Right renal pelvis (tissue), 4 donors: ENCODE data around the gene GSTT2B. TPM values are rescaled to one million over a fixed set of nuclear protein-coding genes. Genes with fewer than 3 reads are reported as not detected.
"Not testable (repeated sequence)": the region's sequence is repeated elsewhere in the genome, so short reads cannot be mapped to it uniquely, and the experiment has no call there.

ENCODE experiments used
- DNase-seq, 4 donors: peaks; one replicate each; pipeline ENCODE4 v3.0.0-alpha.2; 2013; ENCODE audit warnings: low read depth in 4 of 4, low spot score in 3 of 4, missing footprints in 1 of 4
- polyA plus RNA-seq, 4 donors: library from polyadenylated mRNA; unstranded; fragments of 120-200 nt; gene quantifications; one replicate each; pipeline ENCODE4 v1.2.1, GENCODE V29; 2013; ENCODE audit not compliant: insufficient read length in 4 of 4

Gene GSTT2B
- polyA plus RNA-seq, 4 donors = 4.5 to 22.4 (median 12.6) TPM

DNA sequence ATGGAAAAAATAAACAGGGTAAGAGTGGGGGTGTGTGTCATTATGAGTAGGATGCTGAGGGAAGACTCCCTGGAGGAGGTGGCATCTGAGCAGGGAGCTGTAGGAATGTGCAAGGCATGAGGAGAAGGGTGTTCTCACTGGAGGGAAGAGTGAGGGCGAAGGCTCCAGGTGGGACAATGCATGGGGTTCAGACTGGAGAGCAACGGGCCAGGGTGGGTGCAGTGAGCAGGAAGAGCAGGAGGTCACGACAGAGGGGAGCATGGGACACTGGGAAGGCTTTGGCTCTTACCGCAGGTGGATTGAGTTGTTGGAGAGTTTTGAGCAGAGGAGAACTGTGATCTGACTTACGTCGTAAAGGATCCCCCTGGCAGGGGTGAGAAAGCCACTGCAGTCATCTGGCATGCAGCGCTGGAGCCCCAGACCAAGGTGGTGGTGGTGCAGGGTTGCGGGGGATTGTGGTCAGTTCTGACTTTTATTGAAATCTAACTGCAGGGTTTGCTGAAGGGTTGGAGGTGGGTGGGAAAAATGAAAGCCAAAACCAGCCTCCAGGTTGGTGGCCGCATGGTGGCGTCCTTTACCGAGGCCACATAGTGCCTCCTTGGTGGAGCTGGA, 8.1 kb downstream of the GSTT2B start:
- DNase-seq = not testable (repeated sequence)

GRCh38 chr22:23951383-23951782, 9.6 kb downstream of the GSTT2B start:
- DNase-seq = not testable (repeated sequence)

- not testable (repeated sequence) for DNase-seq
Observed at GRCh38 chr22:23949764-23950163, 11.2 kb downstream of the GSTT2B start.

DNA sequence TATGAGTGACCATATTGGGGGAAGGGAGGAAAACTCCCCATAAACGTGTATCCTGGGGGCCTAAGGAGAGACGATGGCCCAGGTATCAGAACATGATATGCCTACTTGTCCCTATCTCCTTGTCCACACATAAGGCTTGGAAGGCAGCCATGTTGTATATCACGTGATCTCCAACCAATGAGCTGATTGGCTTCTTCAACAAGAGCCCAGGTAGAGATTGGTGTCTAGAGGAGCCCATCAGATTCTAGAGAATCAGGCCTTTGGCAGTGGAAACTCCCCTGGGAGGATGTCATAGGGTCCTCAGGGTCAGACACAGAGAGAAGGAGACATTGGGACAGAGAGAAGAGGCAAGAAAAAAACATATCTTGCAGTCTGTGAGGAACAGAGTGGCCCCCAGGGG, 13.6 kb downstream of the GSTT2B start:
- not testable (repeated sequence) for DNase-seq

DNA sequence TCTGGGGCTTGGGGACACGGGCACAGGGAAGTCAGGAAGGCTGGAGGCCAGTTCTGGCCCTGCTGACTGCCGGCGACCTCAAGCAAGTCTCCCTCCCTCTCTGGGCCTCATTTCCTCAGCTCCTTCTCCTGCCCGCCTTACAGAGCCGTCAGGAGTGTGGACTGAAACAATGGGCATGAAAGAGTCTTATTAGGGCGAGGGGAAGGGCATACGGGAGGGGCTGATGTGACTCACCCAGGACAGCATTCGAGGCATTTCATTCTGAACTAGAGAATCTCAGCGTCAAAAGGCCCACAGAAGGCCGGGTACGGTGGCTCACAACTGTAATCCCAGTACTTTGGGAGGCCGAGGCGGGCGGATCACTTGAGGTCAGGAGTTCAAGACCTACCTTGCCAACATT, 20.8 kb downstream of the GSTT2B start:
- DNase-seq = not testable (repeated sequence)

DNA sequence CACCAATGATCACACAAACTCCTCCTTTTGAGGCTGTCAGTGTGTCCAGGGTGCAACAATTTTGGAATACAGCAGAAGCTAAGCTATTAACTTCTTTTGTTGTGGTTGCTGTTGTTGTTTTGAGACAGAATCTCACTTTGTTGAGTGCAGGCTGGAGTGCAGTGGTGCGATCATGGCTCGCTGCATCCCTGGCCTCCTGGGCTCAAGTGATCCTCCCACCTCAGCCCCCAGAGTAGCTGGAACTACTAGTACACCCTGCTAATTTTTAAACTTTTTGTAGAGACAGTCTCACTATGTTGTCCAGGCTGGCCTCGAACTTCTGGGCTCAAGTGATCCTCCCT, 22.0 kb downstream of the GSTT2B start:
- no peak for DNase-seq

GRCh38 chr22:23938328-23939016, 22.5 kb downstream of the GSTT2B start:
- no peak for DNase-seq

- DNase-seq = no peak
Observed at GRCh38 chr22:23926561-23926960, 34.4 kb downstream of the GSTT2B start.

DNA sequence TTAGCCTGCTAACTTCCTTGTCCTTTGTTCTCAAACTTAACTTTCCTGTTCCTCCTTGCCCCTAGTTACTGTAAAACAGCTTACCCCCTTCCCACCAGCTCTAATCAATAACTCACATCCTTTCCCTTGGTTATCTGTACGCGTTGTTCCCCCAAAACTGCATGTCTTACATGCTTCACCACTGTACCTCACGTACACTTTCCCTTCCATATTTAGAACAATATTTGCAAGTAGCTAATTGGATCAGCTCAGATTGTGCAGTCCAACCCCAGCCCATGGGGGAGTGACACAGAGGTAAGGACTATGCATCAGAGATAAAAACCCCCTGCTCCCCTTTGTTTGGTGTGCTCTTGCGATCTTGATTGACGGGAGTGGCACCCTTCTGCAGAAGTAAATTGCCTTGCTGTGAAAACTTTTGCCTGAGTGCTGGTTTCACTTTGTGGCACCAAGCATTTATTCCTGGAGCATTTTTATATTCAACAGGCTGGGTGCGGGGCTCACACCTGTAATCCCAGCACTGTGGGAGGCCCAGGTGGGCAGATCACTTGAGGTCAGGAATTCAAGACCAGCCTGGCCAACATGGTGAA, 35.9 kb downstream of the GSTT2B start:
- no peak for DNase-seq

- DNase-seq = no peak
Observed at GRCh38 chr22:23922921-23923320, 38.1 kb downstream of the GSTT2B start.

DNA sequence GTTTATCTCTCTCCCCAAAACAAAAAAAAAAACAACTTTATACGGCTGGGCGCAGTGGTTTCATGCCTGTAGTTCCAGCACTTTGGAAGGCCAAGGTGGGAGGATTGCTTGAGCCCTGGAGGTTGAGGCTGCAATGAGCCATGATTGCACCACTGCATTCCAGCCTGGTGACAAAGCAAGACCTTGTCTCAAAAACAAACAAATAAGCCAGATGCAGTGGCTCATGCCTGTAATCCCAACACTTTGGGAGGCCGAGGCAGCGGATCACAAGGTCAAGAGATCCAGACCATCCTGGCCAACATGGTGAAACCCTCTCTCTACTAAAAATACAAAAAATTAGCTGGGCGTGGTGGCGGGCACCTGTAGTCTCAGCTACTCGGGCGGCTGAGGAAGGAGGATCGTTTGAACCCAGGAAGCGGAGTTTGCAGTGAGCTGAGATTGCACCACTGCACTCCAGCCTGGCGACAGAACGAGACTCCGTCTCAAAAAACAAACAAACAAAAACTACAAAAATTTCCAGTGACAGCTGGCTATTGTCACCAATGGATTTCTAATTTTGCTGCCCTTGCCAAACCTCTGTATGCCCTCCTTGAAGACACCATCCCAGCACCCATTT, 39.3 kb downstream of the GSTT2B start:
- DNase-seq = not testable (repeated sequence)

DNA sequence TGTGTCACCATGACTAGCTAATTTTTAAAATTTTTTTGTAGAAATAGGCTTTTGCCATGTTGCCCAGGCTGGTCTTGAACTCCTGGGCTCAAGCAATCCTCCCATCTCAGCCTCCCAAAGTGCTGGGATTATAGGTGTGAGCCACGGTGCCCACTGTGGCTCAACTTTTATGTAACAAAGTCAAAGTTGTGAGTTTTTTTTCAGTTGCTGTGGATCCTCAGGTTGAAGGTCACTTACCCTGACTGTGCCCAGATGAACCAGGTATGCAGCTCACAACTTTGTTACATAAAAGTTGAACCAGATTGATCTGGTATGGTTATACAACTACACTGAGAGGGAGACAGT, 40.8 kb downstream of the GSTT2B start:
- not testable (repeated sequence) for DNase-seq

GRCh38 chr22:23915290-23915689, 45.7 kb downstream of the GSTT2B start:
- no peak for DNase-seq

DNA sequence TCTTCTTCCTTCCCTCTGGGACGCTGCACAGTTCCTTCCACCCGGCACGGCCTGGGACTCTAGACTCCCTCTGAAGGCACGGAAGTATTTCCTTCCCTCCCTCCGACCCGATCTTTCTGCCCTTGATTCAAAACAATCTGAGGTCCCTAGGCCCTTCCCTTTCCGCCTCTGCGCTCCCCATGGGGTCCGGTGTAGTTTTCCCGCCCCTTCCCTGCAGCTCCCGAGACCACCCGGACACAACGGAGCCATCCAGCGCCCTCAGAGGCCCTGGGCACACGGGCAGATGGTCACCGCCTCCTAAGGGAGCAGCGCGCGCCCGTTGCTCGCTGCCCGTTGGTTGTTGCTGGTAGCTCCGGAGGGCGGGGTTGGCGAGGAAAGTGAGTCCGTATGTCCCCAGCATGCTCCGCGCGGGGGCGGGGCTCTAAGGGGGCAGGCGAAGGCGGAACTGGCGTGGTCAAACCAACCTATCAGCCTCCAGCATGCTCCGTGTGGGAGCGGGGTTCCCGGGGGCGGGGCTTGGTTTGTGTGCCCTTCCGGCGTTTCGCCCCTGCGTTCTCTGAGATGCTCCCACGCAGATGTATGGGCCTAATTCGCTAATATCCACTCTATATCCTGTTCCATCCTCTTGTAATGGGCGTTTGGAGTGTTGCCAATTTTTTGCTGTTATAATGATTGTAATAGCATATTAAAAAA, 47.2 kb downstream of the GSTT2B start:
- peak; percentile 94 to 98 (median 96) for DNase-seq

DNA sequence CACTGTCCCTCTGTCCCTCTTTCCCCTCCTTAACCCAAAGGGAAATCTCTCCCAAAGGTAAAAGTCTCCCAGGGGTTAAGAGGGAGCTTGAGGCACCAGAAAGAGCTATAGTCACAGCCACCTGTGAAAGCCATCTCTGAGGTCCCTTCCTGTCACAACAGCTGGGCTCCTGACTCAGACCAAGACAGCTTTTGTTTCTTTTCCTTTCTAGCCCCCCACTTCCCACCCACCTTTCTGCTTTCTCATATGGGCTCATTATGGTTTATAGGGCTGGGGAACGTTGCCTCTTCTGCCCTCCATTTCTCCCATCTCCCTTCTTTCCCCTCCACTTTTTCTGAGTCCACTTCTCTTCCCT, 47.7 kb downstream of the GSTT2B start:
- no peak for DNase-seq

DNA sequence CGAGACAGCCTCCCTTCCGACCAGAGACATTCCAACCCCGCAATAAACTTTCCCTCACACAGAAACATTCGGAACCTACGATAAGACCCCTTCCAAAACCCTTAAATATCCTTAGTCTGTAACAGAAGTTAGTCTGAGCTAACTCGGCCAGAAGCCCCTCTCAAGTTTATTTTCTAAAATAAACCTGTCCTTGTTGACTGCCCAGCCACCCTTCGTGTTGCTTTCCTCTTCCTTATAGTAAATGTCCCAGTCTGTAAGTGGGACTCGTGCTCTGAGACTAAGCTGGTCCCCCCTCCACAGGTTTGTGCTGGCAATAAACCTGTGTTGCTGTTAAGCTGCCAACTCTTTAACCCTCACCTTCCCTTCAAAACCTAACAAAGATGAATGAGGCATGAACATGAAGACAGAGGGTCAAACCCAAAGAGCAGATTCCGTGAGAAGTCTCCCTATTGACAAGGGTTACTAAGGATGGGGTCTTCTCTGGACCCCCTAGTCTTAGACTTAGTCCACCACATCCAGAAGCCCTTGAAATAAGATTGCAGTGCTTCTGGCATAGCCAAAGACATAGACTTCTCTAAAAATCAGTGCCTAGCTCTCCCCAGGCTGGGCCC, 48.6 kb downstream of the GSTT2B start:
- DNase-seq = no peak

GRCh38 chr22:23911318-23911980, 49.5 kb downstream of the GSTT2B start:
- DNase-seq = no peak

DNA sequence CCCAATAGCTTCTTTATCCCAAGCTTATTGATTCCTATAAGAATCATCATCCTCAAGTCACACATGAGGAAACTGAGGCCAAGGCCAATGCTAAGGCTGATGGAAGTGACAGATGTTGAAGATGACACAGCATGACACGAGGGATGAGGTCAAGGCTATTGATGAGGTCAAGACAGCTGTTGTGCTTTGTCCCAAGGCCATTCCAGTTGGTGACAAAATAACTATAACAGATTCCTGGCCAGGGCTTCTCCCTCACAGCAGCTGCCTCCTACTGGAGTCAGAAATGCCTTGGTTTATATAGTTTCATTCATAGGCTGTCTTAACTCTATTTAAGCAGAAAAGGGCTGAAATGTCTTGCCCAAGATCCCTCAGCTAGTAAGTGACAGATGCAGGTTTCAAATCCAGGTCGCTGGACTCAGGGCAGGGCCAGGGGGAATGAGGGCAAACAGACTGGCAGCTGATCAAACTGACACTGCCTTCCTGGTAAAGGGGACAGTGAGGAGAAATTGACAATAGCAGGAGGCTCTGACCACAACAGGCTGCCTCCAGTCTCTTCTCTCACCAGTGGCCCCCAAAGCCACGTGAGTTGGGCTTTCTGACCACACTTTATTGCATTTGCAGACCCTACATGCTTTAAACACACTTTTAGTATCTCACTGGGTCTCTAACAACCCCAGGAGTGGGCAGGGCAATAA, 50.4 kb downstream of the GSTT2B start:
- no peak for DNase-seq

DNA sequence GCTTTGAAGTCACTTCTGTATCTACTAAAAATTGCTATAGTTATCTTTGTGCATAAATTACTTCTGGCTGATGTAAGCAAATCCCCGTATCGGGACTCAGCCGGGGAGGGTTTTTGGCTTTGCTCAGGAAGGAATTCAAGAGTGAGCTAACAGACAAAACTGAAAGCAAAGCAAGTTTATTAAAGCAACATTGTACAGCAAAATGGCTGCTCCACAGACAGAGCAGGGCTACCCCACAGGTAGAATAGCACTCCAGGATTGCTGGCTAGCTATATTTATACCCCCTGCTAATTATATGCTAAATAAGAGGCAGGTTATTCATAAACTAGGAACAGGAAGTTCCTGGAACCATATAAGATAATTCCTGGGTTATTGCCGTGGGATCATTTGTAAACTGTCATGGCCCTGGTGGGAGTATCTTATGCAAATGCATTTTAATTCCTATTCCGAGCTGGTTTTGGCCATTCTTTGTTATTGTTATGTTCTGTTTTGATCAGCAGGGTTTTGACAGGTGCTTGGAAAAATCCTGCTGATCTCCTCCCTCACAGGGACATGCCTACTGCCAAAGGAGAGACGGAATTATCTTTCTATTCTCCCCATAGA, 51.6 kb downstream of the GSTT2B start:
- no peak for DNase-seq
